Thyroid gland (tissue), 4 donors: ENCODE results near the gene CCR5AS.
"Not testable (repeated sequence)": the region's sequence is repeated elsewhere in the genome, so short reads cannot be mapped to it uniquely, and the experiment has no call there.

ENCODE experiments used
- DNase-seq, 2 donors: peaks; one replicate each; pipeline ENCODE4 v3.0.0-alpha.2; 2019
- H3K27ac ChIP-seq, 3 donors: fragments of 200-600 bp; sonication (generic); 1 replicate in 2 of 3; 2 replicates in 1 of 3; pipeline ENCODE4 v1.5.1; 2016 to 2019; ENCODE audit warnings: mild to moderate bottlenecking in 1 of 3, moderate library complexity in 1 of 3
- H3K27me3 ChIP-seq: fragments of 200-600 bp; sonication (generic); one replicate; pipeline ENCODE4 v1.5.1; 2019
- H3K36me3 ChIP-seq, 2 donors: fragments of 200-600 bp; sonication (generic); one replicate each; pipeline ENCODE4 v1.5.1; 2016 to 2019
- H3K4me1 ChIP-seq, 2 donors: fragments of 200-600 bp; sonication (generic); one replicate each; pipeline ENCODE4 v1.5.1; 2017 to 2019
- H3K4me3 ChIP-seq, 3 donors: fragments of 200-600 bp; sonication (generic); replicated peaks in 1 of 3; 1 replicate in 2 of 3; 2 replicates in 1 of 3; pipeline ENCODE4 v1.5.1; 2016; ENCODE audit warnings: mild to moderate bottlenecking in 1 of 3
- H3K9me3 ChIP-seq: fragments of 200-600 bp; sonication (generic); one replicate; pipeline ENCODE4 v1.5.1; 2017
- CTCF ChIP-seq, 6 experiments: fragments of 200-600 bp in 3 of 6; fragments of 450-650 bp in 3 of 6; sonication (generic) in 3 of 6; IDR thresholded peaks; one replicate each; pipeline ENCODE4 v1.5.1; 2016 to 2019; ENCODE audit warnings: antibody characterized with exemption in 6 of 6, mild to moderate bottlenecking in 2 of 6, inconsistent platforms in 1 of 6, moderate library complexity in 1 of 6
- POLR2A ChIP-seq, 2 donors: fragments of 450-650 bp; IDR thresholded peaks; one replicate each; pipeline ENCODE4 v1.6.1; 2017; ENCODE audit warnings: antibody characterized with exemption in 2 of 2, mild to moderate bottlenecking in 2 of 2, moderate library complexity in 1 of 2
- WGBS, 2 donors: methylation state at CpG; one replicate each; pipeline ENCODE4 v1.1.5; 2017; 5-methylcytosine and 5-hydroxymethylcytosine counted together
- intact Hi-C: fragments of 100-400 bp; cut with DNase I; formaldehyde crosslinking; loops from one replicate; pipeline ENCODE4 v1.15.1; 2023

CCR5AS gene

GRCh38 chr3:46435081-46435726 lies 28.3 kb upstream of the CCR5AS start:
- no peak overlapping the region for H3K4me3 ChIP-seq
- H3K4me1 ChIP-seq: no peaks in the 10 kb centered on the region
- no peaks in the 10 kb centered on the region for H3K9me3 ChIP-seq
- H3K36me3 ChIP-seq: peaks cover 0 to 5% of the 10 kb centered on the region in 2 donors
- no peak for DNase-seq
- H3K27me3 ChIP-seq: no peaks in the 10 kb centered on the region
- TF ChIP-seq CTCF (IDR thresholded peaks at IDR 0.05): no peak
- no peak for TF ChIP-seq POLR2A (IDR thresholded peaks at IDR 0.05)
- intact Hi-C loops: no loop called here
- H3K27ac ChIP-seq: no peak overlapping the region
- 95% methylated on average over 3 of the region's 3 CpGs for WGBS, 2 donors

GRCh38 chr3:46433841-46434240 lies 27.0 kb upstream of the CCR5AS start:
- H3K27ac ChIP-seq: no peak overlapping the region
- no peak for TF ChIP-seq POLR2A (IDR thresholded peaks at IDR 0.05)
- TF ChIP-seq CTCF (IDR thresholded peaks at IDR 0.05): no peak
- no peak for DNase-seq
- H3K36me3 ChIP-seq: peaks cover 0 to under 1% of the 10 kb centered on the region in 2 donors
- H3K4me3 ChIP-seq: no peak overlapping the region
- no peaks in the 10 kb centered on the region for H3K9me3 ChIP-seq
- intact Hi-C loops: no loop called here
- H3K27me3 ChIP-seq: no peaks in the 10 kb centered on the region
- no peaks in the 10 kb centered on the region for H3K4me1 ChIP-seq
- WGBS, 2 donors: 92 to 97% methylated on average over 1 of the region's 1 CpG

GRCh38 chr3:46433118-46433517 lies 26.3 kb upstream of the CCR5AS start:
- H3K27ac ChIP-seq, intact Hi-C loops, H3K36me3 ChIP-seq, DNase-seq, H3K4me1 ChIP-seq, H3K27me3 ChIP-seq, H3K4me3 ChIP-seq, H3K9me3 ChIP-seq: not testable (repeated sequence)
- whole genome bisulfite sequencing, 2 donors: 74 to 83% methylated on average over 4 of the region's 4 CpGs

- DNase-seq, H3K27me3 ChIP-seq, H3K4me3 ChIP-seq, H3K36me3 ChIP-seq, H3K9me3 ChIP-seq, H3K4me1 ChIP-seq, H3K27ac ChIP-seq, intact Hi-C loops: not testable (repeated sequence)
- WGBS, 2 donors: 85 to 90% methylated on average over 5 of the region's 5 CpGs
Measured at GRCh38 chr3:46431905-46432304, 25.0 kb upstream of the CCR5AS start.

GRCh38 chr3:46430879-46431278 lies 24.0 kb upstream of the CCR5AS start:
- H3K9me3 ChIP-seq, DNase-seq, H3K27ac ChIP-seq, intact Hi-C loops, H3K27me3 ChIP-seq, H3K4me3 ChIP-seq, H3K36me3 ChIP-seq, H3K4me1 ChIP-seq: not testable (repeated sequence)
- WGBS, 2 donors: 95 to 96% methylated on average over 1 of the region's 1 CpG

- intact Hi-C loops: no loop called here
Measured at GRCh38 chr3:46429671-46430070, 22.8 kb upstream of the CCR5AS start.

More at GRCh38 chr3:46429671-46430070, 22.8 kb upstream of the CCR5AS start:
- Histone ChIP-seq H3K36me3 (no peaks in the 10 kb centered on the region), H3K27me3 (no peaks in the 10 kb centered on the region), H3K4me1 (no peaks in the 10 kb centered on the region), H3K9me3 (no peaks in the 10 kb centered on the region), H3K4me3 (no peak overlapping the region), H3K27ac (no peak overlapping the region)
- TF ChIP-seq POLR2A (IDR thresholded peaks at IDR 0.05): no peak
- no peak for TF ChIP-seq CTCF (IDR thresholded peaks at IDR 0.05)
- DNase-seq: no peak
- 82 to 96% methylated on average over 5 of the region's 5 CpGs for WGBS, 2 donors
